IPS-18c (cell line): ENCODE results near the gene EIF2AK3.
A peak's percentile ranks its signal among the peaks of the same experiment; 100 is the strongest.
"Not testable (repeated sequence)": the region's sequence is repeated elsewhere in the genome, so short reads cannot be mapped to it uniquely, and the experiment has no call there.

Experiments
- H3K4me3 ChIP-seq: 2 replicates; pipeline ENCODE4 v1.7.0; 2013; ENCODE audit warnings: low read depth, mild to moderate bottlenecking, low read length, moderate library complexity; ENCODE audit not compliant: insufficient read depth
- H3K9me3 ChIP-seq: one replicate; pipeline ENCODE4 v1.6.1; 2013; ENCODE audit warnings: mild to moderate bottlenecking, low read length, moderate library complexity; ENCODE audit not compliant: control insufficient read depth, insufficient read depth

The EIF2AK3 gene

DNA sequence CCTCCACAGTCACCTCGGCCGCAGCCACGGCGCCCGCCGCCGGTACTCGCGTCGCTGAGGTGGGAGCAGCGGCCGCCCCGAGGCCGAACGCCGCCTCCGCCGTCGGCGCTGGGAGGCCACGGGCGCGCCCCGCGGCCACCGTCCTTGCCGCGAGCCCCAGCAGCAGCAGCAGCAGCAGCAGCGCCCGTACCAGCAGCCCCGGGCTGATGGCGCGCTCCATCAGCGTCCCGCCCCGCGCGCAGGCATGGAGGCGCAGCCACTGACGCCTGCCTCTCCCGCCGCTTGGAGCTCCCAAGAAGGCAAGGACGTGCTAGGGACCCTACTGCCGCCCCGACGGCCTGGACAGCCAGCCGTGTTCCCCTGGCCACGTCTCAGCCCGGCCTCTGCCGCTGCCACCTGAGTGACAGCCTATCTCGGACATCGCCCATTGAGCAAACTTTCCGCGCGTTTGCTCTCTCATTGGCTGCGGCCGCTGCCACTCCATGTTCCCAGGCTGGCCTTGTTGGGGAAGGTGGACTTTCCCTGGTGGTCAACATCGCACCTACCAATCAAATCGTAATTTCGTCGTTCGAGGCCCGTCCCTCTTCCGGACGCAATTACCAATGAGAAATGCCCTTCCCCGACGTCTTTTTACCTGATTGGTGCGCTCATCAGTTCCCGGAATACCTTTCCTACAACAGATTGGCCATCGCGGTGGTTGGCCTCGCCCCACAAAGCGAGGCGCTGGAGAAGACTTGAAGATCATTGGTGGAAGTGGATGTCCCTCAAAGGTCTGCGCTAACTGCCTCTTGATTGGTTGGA is at the start of gene EIF2AK3:
Gene EIF2AK3 (minus strand): TSS at position 410 of the 801 bp plus-strand sequence. CDS start 190 bp downstream, at position 220.
- H3K4me3 ChIP-seq = peak within 1 kb of the TSS; percentile 82
- no peaks in the 10 kb centered on the region for H3K9me3 ChIP-seq

DNA sequence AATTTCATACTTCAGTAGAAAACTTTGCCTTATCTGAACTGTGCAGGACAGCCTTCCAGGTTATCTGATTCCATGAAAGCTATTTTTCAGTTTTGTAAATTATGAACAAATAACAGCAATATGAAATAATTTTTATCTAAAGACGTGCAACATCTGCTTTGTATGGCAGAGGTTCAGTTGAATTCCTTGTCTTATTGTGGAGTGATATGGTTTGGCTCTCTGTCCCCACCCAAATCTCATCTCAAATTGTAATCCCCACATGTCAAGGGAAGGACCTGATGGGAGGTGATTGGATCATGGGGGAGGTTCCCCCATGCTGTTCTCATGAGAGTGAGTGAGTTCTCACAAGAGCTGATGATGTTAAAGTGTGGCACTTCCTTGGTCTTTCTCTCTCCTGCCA is 46.1 kb upstream of the EIF2AK3 start:
- Histone ChIP-seq H3K9me3 (no peaks in the 10 kb centered on the region), H3K4me3 (no peak overlapping the region)

DNA sequence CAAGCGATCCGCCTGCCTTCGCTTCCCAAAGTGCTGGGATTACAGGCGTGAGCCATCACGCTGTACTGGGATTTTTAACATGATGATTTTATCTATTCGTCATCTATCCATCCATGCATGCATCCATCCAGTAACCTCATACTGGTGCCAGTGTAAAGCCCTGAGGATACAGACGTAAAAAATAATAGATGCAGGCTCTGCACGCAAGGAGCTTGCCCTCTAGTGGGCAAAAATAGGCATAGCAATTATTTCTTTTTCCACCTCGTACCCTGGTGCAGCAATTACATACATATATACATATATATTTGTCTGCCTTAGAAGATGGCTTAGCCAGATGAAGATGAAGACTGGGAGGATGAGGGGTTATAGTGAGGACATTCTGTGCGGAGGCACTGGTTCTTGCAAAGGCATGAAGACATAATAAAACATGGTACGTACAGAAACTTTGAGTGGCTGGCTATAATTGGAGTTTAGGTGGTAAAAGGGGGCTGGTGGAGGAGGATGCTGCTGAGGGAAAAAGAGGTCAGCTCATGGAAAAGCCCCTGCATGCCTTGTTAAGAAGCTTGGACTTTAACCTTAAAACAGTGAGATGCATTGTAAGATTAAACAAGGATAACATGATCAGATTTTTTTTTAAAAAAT is 44.6 kb upstream of the EIF2AK3 start:
- Histone ChIP-seq H3K9me3 (no peaks in the 10 kb centered on the region), H3K4me3 (no peak overlapping the region)

DNA sequence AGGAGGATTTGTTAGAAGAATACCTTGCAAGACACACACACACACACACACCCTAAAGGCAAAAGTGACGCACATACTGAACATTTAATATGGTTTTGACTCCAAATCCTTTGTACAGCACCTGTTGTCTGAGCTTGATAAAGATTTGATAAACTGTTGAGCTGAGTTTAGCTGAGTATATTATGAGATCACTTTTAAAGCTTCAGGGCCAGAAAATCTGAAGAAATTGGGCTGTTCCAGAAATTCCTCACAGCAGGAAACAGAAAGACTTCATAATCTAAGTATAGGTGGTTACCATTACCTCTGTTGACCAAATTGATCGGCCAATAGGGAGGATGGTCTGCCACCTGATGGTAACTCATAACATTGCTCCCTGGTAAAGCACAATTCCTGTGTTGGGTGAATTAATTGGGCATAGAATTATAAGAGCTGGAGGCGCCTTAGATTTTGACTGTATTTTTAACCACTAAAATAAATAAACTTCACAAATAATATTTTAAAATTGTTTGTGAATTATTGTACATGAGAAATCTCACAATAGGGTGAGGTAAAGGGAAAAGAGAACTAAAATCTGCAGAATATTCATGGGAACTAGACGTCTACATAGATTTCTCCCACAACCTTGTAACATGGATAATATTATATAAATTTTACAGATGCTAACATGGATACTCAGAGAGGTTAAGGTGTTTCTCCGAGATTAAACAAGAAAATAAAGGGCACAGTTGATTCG is 42.4 kb upstream of the EIF2AK3 start:
- Histone ChIP-seq H3K4me3 (no peak overlapping the region), H3K9me3 (no peaks in the 10 kb centered on the region)

DNA sequence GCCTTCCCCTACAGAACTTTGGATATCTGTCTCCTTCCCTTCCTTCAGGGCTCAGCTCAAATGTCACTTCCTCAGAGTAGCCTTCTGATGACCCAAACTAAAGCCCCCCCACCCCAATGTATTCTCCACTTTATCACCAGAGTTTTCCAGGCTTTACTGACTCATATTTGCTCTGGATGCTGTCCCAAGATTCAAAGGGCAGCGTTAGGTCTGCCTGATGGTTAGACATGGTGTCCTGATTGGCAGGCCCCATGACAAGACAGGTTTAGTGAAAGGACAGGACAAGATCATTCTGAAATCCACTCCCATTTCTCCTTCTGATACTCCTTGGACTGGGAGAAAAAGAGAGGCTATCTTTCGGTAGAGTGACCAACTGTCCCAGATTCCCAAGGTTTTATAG is 41.6 kb upstream of the EIF2AK3 start:
- no peaks in the 10 kb centered on the region for H3K9me3 ChIP-seq
- H3K4me3 ChIP-seq = no peak overlapping the region

DNA sequence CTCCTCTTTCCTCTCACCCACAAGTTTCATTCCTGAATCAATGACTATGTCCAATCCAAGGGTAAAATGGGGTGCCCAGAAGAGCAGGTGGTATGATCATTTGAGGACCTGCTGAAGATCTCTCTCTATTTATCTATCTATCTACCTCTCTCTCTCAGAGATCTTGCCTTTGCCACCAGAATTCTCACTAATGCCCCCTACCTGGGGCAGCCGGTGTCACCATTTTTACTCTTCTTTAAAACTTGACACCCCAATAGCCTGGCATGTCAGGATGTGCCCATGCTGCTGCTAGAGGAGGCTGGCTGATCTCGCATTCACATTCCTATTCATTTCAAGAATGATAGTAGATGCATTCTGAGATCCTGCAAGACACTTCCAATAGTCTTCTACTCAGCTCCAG is 40.0 kb upstream of the EIF2AK3 start:
- H3K4me3 ChIP-seq = no peak overlapping the region

DNA sequence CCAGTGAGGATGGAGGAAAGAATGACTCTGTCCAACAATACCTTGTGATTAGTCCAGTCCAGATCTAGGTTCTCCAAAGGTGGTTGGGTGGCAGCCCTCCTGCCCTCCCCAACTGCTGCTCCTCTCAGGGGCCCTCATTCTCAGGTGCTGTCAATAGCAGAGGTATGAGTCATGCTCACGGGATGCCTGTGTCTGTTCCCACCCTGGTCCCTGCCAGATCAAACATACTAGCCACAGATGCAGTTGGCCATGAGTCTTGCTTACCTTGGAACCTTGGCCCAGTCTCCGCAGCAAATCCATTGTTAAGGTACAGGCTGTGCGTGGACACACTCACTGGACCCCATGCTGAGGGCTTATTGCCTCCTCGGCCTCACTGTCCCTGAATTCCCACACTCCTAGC is 39.3 kb upstream of the EIF2AK3 start:
- Histone ChIP-seq H3K9me3 (no peaks in the 10 kb centered on the region), H3K4me3 (no peak overlapping the region)

More for the DNA sequence above, 40.0 kb upstream of the EIF2AK3 start:
- H3K9me3 ChIP-seq = no peaks in the 10 kb centered on the region

DNA sequence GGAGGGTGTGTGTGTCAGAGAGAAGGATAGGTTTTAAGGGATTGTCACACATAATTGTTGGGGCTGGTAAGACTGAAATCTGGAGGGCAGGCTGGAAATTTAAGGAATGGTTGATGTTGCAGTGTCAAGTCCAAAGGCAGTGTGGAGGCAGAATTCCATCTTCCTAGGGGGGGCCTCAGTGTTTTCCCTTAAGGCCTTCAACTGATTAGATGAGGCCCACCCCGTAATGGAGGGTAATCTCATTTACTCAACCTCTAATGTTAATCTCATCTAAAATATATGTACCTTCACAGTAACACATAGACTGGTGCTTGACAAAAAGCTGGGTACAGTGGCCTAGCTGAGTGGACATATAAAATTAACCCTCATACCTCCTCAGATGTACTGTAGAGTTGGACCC is 33.4 kb upstream of the EIF2AK3 start:
- no peaks in the 10 kb centered on the region for H3K9me3 ChIP-seq

DNA sequence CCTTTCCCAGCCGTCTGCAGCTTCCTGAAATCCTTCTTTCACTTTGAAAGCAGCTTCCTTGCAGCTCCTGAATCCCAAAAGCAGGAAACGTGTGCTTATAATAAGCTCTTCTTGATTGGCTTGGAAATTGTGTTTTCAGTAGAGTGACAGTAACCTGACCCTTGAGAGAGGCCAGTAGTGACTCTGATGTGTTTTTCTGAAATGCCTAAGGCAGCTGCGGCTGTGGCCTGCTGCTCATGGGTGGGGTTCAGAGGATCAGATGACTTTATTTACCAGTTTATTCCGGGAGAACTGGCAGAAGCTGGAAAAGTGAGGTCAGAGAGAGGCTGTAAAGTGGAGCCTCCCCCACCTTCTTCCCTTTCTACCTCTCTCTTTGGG is 32.3 kb upstream of the EIF2AK3 start:
- Histone ChIP-seq H3K9me3 (no peaks in the 10 kb centered on the region), H3K4me3 (no peak overlapping the region)

More for the DNA sequence above, 33.4 kb upstream of the EIF2AK3 start:
- H3K4me3 ChIP-seq = no peak overlapping the region

DNA sequence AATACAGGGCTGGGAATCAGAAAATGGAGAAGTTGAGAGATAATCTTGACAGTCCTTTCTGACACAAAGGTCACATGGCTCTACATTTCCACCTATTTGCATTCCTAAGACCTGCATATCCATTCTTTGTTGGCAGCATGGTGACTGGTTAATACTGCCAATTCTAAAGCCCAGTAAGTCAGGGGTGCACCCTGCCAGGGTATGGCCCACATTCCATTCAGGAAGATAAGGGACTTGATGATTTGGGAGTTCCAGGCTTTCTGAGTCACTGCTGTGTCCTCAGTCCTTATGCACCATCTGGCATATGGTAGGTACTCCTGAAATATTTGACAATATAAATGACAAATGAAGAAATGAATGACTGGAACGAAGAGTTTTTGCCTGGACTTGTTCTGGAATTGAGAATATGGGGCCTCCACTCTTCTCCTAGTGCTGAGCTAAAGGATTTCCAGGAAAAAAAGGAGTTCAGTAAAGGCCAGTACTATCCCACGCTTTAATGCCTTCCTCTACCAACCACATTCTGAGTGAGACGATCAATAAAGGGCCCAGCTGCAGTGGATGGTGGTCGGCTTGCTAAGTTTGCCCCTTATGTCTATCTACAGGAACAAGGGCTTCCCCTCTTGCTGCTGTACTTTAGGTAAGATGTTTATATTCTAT is 31.7 kb upstream of the EIF2AK3 start:
- H3K4me3 ChIP-seq = no peak overlapping the region

DNA sequence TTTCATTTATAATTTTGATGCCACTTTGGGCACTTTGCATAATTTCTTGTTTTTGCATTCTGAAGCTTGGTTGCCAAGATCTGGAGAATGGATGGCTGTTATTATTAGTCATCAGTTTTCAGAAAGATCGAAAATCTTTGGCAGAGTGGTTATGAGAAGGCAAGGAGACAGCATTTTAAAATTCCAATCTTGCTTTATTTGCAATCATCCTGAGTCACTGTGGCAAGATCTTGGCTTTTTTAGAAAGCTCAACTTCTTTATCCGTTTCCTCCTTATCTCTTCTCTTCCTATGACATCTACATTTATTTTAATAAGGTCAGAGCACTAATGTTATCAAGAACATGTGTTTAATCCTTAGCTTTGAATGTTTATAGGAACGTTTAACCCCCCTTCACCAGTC is 31.1 kb upstream of the EIF2AK3 start:
- H3K4me3 ChIP-seq = no peak overlapping the region
- no peaks in the 10 kb centered on the region for H3K9me3 ChIP-seq

More for the DNA sequence above, 31.7 kb upstream of the EIF2AK3 start:
- H3K9me3 ChIP-seq = no peaks in the 10 kb centered on the region

DNA sequence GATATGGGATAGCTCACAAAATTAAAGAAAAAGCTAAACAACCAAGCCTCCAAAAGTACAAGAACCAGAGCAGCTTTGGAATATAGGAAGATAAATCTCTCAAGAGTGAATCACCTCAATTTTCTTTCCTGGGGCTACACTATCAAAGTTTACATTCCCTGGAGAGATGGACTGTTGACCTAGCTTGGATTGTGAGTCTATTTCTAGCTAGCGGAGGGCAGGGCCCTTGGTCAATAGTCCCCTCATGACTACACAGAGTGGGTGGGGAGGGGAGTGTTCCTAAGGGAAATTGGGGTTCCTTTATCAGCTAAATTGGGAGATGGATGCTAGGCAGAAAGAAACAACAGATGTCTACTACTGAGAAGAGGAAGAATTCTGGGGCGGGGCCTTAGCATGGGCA is 29.9 kb upstream of the EIF2AK3 start:
- Histone ChIP-seq H3K9me3 (no peaks in the 10 kb centered on the region), H3K4me3 (no peak overlapping the region)

DNA sequence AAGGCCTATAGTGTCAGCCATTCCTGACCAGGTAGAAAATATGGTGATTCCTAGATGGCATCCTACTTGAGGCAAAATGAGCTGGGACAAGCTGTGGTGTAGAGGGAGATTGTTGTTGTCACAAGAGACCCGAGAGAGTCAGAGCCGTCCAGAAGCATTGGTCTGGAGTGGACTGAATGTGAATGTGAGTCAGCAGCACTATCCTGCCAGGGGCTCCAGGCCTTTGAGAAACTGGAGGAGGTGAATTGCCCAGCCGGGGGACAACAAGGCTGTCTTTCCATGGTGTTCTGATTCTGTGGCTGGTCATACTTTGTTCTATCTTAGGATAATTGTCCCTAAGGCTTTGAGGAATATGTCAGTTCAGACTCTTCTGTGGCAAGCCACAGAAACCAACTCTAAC is 29.4 kb upstream of the EIF2AK3 start:
- H3K9me3 ChIP-seq = no peaks in the 10 kb centered on the region
- no peak overlapping the region for H3K4me3 ChIP-seq

DNA sequence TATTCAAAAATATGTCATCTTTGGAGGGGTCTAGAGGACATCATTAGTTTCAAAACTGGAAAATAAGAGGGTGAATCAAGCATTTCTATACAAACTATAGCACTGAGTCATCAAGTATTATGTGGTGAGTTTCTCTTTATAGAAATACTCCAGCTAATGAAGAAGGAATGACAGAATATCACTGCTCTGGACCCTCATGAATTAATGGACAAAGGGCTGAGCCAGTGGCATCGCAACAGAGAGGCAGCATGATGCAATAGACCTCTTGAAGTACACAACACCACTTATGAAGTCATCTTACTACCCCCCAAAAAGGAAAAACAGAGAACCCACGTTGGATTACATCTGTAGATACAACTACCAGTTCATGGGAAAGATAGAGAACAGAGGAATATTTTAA is 27.4 kb upstream of the EIF2AK3 start:
- no peak overlapping the region for H3K4me3 ChIP-seq
- no peaks in the 10 kb centered on the region for H3K9me3 ChIP-seq

DNA sequence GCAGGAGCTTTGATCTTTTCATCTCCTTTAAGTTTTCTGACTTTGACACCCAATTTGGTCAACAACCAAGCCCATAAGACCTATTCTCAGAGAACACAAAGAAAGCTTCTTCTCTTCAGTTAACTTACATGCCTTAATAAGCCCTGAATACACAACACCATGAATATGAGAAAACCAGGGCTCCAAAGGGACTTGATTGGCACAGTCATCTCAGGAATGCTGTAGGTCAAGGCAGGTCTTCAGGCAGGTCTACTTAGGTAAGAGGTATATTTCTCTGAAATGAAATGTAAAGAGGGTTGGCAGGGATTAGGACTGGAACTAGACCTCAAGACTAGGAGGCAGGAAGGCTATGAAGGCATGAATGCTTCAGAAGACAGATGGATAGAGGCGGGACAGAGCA is 24.4 kb upstream of the EIF2AK3 start:
- Histone ChIP-seq H3K4me3 (no peak overlapping the region), H3K9me3 (no peaks in the 10 kb centered on the region)

DNA sequence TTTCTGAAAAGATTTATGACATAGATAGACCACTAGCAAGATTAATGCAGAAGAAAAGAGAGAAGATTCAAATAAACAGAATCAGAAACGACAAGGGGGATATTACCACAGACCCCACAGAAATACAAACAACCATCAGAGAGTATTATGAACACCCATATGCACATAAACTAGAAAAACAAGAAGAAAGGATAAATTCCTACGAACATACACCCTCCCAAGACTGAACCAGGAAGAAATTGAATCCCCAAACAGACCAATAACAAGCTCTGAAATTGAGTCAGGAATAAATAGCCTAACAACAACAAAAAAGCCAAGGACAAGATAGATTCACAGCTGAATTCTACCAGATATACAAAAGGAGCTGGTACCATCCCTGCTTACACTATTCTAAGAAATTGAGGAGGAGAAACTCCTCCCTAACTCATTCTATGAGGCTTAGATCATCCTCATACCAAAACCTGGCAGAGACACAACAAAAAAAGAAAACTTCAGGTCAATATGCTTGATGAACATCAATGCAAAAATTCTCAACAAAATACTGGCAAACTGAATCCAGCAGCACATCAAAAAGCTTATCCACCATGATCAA is 18.1 kb upstream of the EIF2AK3 start:
- H3K4me3 ChIP-seq, H3K9me3 ChIP-seq: not testable (repeated sequence)

DNA sequence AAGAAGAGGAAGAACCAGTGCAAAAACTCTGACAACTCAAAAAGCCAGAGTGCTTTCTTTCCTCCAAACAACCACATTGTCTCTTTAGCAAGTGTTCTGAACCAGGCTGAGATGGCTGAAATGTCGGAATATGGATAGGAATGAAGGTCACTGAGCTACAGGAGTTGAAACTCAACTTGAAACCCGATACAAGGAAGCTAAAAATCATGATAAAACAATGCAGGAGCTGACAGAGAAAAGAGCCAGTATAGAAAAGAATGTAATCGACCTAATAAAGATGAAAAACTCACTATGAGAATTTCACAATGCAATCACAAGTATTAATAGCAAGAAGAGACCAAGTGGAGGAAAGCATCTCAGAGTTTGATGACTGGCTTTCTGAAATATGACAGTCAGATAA is 15.0 kb upstream of the EIF2AK3 start:
- no peak overlapping the region for H3K4me3 ChIP-seq
- H3K9me3 ChIP-seq = no peaks in the 10 kb centered on the region
